Measurements from ENCODE around the gene DNAJC18. TPM values are rescaled to one million over a fixed set of nuclear protein-coding genes. Genes with fewer than 3 reads are reported as not detected.
"Not testable (repeated sequence)": the region's sequence is repeated elsewhere in the genome, so short reads cannot be mapped to it uniquely, and the experiment has no call there.

Gene DNAJC18
- total RNA-seq, 3 donors from 2014 or later = 5.4 to 9.5 (median 7.6) TPM

GRCh38 chr5:139410993-139411828, 28.1 kb downstream of the DNAJC18 start:
- Histone ChIP-seq H3K27me3 (no peaks in the 10 kb centered on the region), H3K27ac (peak overlapping the region in 1 of 2 donors; percentile 66), H3K9me3 (no peaks in the 10 kb centered on the region), H3K4me1 (peaks cover 4 to 12% of the 10 kb centered on the region in 2 donors), H3K4me3 (no peak overlapping the region), H3K36me3 (no peaks in the 10 kb centered on the region)
- TF ChIP-seq, protein P1, sequence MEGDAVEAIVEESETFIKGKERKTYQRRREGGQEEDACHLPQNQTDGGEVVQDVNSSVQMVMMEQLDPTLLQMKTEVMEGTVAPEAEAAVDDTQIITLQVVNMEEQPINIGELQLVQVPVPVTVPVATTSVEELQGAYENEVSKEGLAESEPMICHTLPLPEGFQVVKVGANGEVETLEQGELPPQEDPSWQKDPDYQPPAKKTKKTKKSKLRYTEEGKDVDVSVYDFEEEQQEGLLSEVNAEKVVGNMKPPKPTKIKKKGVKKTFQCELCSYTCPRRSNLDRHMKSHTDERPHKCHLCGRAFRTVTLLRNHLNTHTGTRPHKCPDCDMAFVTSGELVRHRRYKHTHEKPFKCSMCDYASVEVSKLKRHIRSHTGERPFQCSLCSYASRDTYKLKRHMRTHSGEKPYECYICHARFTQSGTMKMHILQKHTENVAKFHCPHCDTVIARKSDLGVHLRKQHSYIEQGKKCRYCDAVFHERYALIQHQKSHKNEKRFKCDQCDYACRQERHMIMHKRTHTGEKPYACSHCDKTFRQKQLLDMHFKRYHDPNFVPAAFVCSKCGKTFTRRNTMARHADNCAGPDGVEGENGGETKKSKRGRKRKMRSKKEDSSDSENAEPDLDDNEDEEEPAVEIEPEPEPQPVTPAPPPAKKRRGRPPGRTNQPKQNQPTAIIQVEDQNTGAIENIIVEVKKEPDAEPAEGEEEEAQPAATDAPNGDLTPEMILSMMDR (IDR thresholded peaks at IDR 0.05) = no peak
- TF ChIP-seq POLR2AphosphoS5 (IDR thresholded peaks at IDR 0.05) (no peak), POLR2A (IDR thresholded peaks at IDR 0.05) (no peak)
- intact Hi-C loops (cut with DNase I; ENCODE audit: low total_unique reads) = no loop called here
- no peak for DNase-seq (ENCODE audit: low spot score in 2 of 2)

- DNase-seq (ENCODE audit: low spot score in 2 of 2) = no peak
Measured at GRCh38 chr5:139410121-139410992, 29.0 kb downstream of the DNAJC18 start.

DNA sequence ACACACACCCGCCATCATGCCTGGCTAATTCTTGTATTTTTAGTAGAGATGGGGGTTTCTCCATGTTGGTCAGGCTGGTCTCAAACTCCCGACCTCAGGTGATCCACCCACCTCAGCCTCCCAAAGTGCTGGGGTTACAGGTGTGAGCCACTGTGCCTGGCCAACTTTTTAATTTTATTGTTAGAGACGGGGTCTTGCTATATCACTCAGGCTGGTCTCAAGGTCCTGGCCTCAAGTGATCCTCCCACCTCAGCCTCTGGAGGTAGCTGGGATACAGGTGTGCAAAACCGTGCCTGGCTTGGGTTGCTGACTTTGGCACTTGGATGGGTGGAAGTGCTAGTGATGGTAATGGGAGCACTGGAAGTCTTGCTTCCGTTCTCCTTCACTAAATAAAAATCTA, 30.2 kb downstream of the DNAJC18 start:
- H3K27ac ChIP-seq; H3K9me3 ChIP-seq; H3K36me3 ChIP-seq; H3K27me3 ChIP-seq; intact Hi-C loops (cut with DNase I; ENCODE audit: low total_unique reads); H3K4me3 ChIP-seq; H3K4me1 ChIP-seq; DNase-seq (ENCODE audit: low spot score in 2 of 2): not testable (repeated sequence)

More at GRCh38 chr5:139410121-139410992, 29.0 kb downstream of the DNAJC18 start:
- TF ChIP-seq, protein P1 (IDR thresholded peaks at IDR 0.05) = no peak
- TF ChIP-seq POLR2A (IDR thresholded peaks at IDR 0.05) (no peak), POLR2AphosphoS5 (IDR thresholded peaks at IDR 0.05) (no peak)
- peaks cover 1 to 10% of the 10 kb centered on the region in 2 donors for H3K4me1 ChIP-seq
- H3K27me3 ChIP-seq = no peaks in the 10 kb centered on the region
- no peaks in the 10 kb centered on the region for H3K36me3 ChIP-seq
- no peaks in the 10 kb centered on the region for H3K9me3 ChIP-seq
- peak overlapping the region in 1 of 2 donors; percentile 66 for H3K27ac ChIP-seq
- intact Hi-C loops (cut with DNase I; ENCODE audit: low total_unique reads) = no loop called here
- H3K4me3 ChIP-seq = no peak overlapping the region

DNA sequence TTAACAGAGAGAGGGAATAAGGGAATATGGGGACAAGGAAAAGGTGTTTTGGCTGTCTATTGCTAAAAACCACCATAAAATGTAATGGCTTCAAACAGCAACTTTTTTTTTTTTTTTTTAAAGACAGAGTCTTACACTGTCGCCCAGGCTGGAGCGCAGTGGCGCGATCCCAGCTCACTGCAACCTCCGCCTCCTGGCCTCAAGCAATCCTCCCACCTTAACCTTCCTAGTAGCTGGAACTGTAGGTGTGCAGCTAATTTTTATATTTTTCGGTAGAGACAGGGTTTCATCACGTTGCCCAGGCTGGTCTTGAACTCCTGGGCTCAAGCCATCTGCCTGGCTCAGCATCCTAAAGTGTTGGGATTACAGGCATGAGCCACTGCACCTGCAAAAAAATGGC, 31.1 kb downstream of the DNAJC18 start:
- no peak overlapping the region for H3K27ac ChIP-seq
- DNase-seq (ENCODE audit: low spot score in 2 of 2) = no peak
- no peaks in the 10 kb centered on the region for H3K36me3 ChIP-seq
- H3K4me1 ChIP-seq = no peaks in the 10 kb centered on the region
- TF ChIP-seq POLR2A (IDR thresholded peaks at IDR 0.05) (no peak), POLR2AphosphoS5 (IDR thresholded peaks at IDR 0.05) (no peak)
- TF ChIP-seq, protein P1 (IDR thresholded peaks at IDR 0.05) = no peak
- no peaks in the 10 kb centered on the region for H3K27me3 ChIP-seq
- intact Hi-C loops (cut with DNase I; ENCODE audit: low total_unique reads) = no loop called here
- H3K4me3 ChIP-seq = no peak overlapping the region
- no peaks in the 10 kb centered on the region for H3K9me3 ChIP-seq

GRCh38 chr5:139407517-139407916, 31.8 kb downstream of the DNAJC18 start:
- Histone ChIP-seq H3K27me3 (no peaks in the 10 kb centered on the region), H3K9me3 (no peaks in the 10 kb centered on the region), H3K36me3 (no peaks in the 10 kb centered on the region), H3K27ac (no peak overlapping the region), H3K4me1 (no peaks in the 10 kb centered on the region), H3K4me3 (no peak overlapping the region)
- intact Hi-C loops (cut with DNase I; ENCODE audit: low total_unique reads) = no loop called here
- TF ChIP-seq POLR2AphosphoS5 (IDR thresholded peaks at IDR 0.05) = no peak
- TF ChIP-seq, protein P1 (IDR thresholded peaks at IDR 0.05) = no peak
- TF ChIP-seq POLR2A (IDR thresholded peaks at IDR 0.05) = no peak
- DNase-seq (ENCODE audit: low spot score in 2 of 2) = no peak

Measured in breast epithelium (tissue), 4 donors.